Measurements from ENCODE around the gene AQP9. TPM values are rescaled to one million over a fixed set of nuclear protein-coding genes. Genes with fewer than 3 reads are reported as not detected.

AQP9 gene, protein sequence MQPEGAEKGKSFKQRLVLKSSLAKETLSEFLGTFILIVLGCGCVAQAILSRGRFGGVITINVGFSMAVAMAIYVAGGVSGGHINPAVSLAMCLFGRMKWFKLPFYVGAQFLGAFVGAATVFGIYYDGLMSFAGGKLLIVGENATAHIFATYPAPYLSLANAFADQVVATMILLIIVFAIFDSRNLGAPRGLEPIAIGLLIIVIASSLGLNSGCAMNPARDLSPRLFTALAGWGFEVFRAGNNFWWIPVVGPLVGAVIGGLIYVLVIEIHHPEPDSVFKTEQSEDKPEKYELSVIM
- total RNA-seq, result 10 to 100 TPM in 1 of 2 donors, under 1 TPM in 1; 0.95 to 10.0 TPM

DNA sequence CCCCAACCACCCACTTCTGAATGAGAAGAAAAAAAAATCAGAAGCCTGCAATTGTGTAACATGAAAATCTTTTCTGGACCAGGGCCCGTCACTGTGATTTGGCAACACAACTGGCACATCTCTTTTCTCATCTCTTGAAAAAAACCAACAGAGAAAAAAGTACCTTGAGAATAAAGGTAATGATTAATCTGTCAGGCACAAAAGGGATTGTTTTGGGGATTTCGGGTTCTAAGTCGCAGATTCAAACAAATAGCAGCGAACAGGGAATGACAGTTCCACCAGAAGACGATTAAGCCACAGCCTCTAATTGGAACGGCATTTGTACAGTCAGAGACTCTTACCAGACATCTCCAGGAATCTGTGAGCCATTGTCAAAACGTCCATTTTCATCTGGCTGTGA is at the start of gene AQP9:
Gene AQP9 (plus strand): TSS at position 276 of the 400 bp plus-strand sequence. CDS start 185 bp downstream, outside the sequence.
- Histone ChIP-seq H3K4me1 (ENCODE audit: control insufficient read depth in 1 of 2, low read depth in 2 of 2) (peaks cover 0 to 14% of the 10 kb centered on the region in 2 donors), H3K27me3 (replicated peaks; ENCODE audit: insufficient read depth) (no peaks in the 10 kb centered on the region), H3K4me3 (peak within 1 kb of the TSS; percentile 21), H3K9me3 (no peaks in the 10 kb centered on the region), H3K36me3 (no peaks in the 10 kb centered on the region), H3K27ac (no peak within 1 kb of the TSS)
- DNase-seq (ENCODE audit: low spot score), result no peak
- ATAC-seq (ENCODE audit: insufficient number of reproducible peaks, low FRiP score, low read depth), result no peak
- TF ChIP-seq, protein P1, sequence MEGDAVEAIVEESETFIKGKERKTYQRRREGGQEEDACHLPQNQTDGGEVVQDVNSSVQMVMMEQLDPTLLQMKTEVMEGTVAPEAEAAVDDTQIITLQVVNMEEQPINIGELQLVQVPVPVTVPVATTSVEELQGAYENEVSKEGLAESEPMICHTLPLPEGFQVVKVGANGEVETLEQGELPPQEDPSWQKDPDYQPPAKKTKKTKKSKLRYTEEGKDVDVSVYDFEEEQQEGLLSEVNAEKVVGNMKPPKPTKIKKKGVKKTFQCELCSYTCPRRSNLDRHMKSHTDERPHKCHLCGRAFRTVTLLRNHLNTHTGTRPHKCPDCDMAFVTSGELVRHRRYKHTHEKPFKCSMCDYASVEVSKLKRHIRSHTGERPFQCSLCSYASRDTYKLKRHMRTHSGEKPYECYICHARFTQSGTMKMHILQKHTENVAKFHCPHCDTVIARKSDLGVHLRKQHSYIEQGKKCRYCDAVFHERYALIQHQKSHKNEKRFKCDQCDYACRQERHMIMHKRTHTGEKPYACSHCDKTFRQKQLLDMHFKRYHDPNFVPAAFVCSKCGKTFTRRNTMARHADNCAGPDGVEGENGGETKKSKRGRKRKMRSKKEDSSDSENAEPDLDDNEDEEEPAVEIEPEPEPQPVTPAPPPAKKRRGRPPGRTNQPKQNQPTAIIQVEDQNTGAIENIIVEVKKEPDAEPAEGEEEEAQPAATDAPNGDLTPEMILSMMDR (IDR thresholded peaks at IDR 0.05), result no peak

DNA sequence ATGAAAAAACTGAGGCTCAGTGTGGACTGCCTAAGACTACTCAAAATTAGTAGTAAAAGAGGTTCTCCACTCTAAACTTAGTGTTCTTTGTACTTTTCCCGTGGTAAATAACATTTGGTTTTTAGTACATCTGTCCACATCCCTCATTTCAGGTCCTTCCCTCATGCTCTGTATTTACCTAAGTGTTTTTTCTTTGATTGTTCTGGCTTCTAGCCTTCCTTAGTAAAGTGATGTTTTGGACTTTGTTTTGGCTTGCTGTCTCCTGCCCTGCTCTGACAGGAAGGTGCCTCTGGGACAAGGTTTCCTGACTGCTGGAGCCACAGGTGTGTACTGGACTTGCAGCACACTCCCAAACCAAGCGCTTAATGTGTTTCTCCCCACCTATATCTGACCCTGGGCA is 42.8 kb upstream of the AQP9 start:
- Histone ChIP-seq H3K9me3 (no peaks in the 10 kb centered on the region), H3K27ac (no peak overlapping the region), H3K4me1 (ENCODE audit: control insufficient read depth in 1 of 2, low read depth in 2 of 2) (no peaks in the 10 kb centered on the region), H3K27me3 (replicated peaks; ENCODE audit: insufficient read depth) (no peaks in the 10 kb centered on the region), H3K36me3 (no peaks in the 10 kb centered on the region), H3K4me3 (no peak overlapping the region)
- DNase-seq (ENCODE audit: low spot score), result no peak
- TF ChIP-seq, protein P1 (IDR thresholded peaks at IDR 0.05), result no peak
- no peak for ATAC-seq (ENCODE audit: insufficient number of reproducible peaks, low FRiP score, low read depth)

DNA sequence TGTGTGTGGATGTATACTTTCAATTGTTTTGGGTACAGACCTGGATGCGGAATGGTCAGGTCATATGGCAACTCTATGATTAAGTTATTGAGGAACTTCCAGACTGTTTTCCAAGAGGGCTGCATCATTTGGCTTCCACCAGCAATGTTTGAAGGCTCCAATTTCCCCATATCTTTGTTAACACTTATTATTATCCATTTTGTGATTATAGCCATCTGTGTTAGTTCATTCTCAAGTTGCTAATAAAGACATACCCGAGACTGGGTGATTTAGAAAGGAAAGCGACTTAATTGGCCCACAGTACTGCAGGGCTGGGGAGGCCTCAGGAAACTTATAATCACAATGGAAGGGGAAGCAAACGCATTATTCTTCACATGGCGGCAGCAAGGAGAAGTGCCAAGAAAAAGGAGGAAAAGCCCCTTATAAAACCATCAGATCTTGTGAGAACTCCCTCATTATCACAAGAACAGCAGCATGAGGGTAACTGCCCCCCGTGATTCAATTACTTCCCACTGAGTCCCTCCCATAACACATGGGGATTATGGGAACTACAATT is 41.6 kb upstream of the AQP9 start:
- TF ChIP-seq, protein P1 (IDR thresholded peaks at IDR 0.05), result no peak
- H3K4me3 ChIP-seq, result no peak overlapping the region
- H3K4me1 ChIP-seq (ENCODE audit: control insufficient read depth in 1 of 2, low read depth in 2 of 2), result no peaks in the 10 kb centered on the region
- H3K36me3 ChIP-seq, result no peaks in the 10 kb centered on the region
- H3K27me3 ChIP-seq (replicated peaks; ENCODE audit: insufficient read depth), result no peaks in the 10 kb centered on the region
- H3K27ac ChIP-seq, result no peak overlapping the region
- no peaks in the 10 kb centered on the region for H3K9me3 ChIP-seq
- ATAC-seq (ENCODE audit: insufficient number of reproducible peaks, low FRiP score, low read depth) (no peak), DNase-seq (ENCODE audit: low spot score) (no peak)

DNA sequence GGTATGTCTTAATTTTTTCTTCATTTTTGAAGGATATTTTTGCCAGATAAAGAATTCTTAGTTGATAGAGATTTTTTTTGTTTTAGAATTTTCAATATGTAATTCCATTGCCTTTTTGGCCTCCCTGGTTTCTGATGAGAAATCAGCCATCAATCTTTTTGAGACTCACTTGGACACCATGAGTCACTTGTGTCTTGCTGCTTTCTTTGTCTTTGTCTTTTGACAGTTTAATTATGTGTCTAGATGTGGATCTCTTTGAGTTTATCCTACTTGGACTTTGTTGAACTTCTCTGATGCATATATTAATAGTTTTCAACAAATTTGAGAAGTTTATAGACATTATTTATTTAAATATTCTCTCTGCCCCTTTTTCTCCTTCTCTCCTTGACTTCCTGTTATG is 34.7 kb upstream of the AQP9 start:
- Histone ChIP-seq H3K4me3 (no peak overlapping the region), H3K36me3 (no peaks in the 10 kb centered on the region), H3K4me1 (ENCODE audit: control insufficient read depth in 1 of 2, low read depth in 2 of 2) (no peaks in the 10 kb centered on the region), H3K27ac (no peak overlapping the region), H3K9me3 (no peaks in the 10 kb centered on the region), H3K27me3 (replicated peaks; ENCODE audit: insufficient read depth) (no peaks in the 10 kb centered on the region)
- TF ChIP-seq, protein P1 (IDR thresholded peaks at IDR 0.05), result no peak
- ATAC-seq (ENCODE audit: insufficient number of reproducible peaks, low FRiP score, low read depth) (no peak), DNase-seq (ENCODE audit: low spot score) (no peak)

DNA sequence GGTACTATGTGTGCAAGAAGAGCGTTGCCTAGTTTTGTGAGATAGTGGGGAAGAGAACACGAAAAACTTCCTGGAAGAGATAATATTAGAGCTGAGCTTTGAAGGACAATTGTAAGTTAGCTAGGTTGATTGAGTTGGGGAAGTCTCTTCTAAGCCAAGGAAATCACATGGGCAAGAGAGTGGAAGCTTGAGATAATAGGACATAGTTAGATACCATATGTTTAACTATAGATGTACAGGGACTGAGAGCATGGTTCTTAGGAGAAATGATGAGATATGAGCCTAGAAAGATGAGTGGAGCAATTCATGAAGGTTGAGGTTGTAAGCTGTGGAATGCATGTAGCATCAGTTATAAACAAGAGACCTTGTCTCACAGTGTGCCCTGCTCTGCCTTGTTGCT is 30.1 kb upstream of the AQP9 start:
- Histone ChIP-seq H3K4me1 (ENCODE audit: control insufficient read depth in 1 of 2, low read depth in 2 of 2) (no peaks in the 10 kb centered on the region), H3K27me3 (replicated peaks; ENCODE audit: insufficient read depth) (no peaks in the 10 kb centered on the region), H3K4me3 (no peak overlapping the region), H3K9me3 (no peaks in the 10 kb centered on the region), H3K36me3 (no peaks in the 10 kb centered on the region), H3K27ac (no peak overlapping the region)
- ATAC-seq (ENCODE audit: insufficient number of reproducible peaks, low FRiP score, low read depth), result no peak
- no peak for DNase-seq (ENCODE audit: low spot score)
- TF ChIP-seq, protein P1 (IDR thresholded peaks at IDR 0.05), result no peak
